ENCODE results near the gene SPDYE16.
"Not testable (repeated sequence)": the region's sequence is repeated elsewhere in the genome, so short reads cannot be mapped to it uniquely, and the experiment has no call there.

SPDYE16 gene

DNA sequence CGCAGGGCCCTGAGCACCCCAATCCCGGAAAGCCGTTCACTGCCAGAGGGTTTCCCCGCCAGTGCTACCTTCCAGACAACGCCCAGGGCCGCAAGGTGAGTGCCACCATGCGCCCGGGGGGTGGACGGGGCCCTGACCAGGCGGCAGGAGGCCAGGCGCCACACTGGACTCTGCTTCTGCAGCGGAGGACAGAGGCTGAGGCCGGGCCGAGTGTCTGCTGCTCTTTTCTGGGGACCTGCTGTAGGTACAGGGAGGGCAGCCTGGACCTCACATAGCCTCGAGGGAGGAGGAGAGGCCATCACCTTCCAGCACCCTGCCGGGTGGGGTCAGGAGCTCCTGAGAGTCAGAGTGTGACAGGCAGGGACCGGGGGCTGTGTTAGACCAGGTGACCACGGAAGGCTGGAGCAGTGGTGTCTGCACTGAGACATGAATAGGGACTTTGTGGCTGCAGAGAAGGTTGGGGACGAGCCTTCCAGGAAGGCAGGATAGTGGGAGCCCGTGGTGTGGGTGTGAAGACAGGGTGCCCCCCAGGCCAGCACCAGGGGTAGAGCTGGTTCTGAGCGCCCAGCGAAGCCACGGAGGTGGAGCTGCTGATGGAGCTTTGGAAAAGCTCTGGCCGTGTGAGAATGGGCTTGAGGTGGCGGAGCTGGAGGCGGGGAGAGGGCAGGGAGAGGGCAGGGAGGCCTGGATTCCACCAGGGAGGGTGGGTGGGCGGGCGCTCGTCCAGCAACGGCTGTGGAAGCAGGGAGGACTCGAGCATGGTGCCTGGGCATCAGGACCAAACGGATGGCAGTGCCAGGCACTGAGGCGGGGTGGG is 38.5 kb downstream of the SPDYE16 start:
- not testable (repeated sequence) for DNase-seq

DNA sequence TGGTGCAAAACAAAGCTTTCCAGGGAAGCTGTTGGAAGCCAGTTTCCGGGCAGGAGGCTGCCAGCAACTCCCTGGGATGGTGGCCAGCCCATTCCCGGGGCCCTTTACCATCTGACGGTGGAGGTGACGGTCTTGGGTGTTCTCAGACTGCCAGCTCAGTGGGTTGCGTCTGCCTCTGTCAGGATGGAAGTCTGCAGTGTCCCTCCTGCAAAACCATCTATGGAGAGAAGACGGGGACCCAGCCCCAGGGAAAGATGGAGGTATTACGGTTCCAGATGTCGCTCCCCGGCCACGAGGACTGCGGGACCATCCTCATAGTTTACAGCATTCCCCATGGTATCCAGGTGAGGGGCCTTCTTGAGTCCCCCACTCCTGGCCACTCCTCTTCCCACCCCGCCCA is 39.9 kb downstream of the SPDYE16 start:
- not testable (repeated sequence) for DNase-seq

DNA sequence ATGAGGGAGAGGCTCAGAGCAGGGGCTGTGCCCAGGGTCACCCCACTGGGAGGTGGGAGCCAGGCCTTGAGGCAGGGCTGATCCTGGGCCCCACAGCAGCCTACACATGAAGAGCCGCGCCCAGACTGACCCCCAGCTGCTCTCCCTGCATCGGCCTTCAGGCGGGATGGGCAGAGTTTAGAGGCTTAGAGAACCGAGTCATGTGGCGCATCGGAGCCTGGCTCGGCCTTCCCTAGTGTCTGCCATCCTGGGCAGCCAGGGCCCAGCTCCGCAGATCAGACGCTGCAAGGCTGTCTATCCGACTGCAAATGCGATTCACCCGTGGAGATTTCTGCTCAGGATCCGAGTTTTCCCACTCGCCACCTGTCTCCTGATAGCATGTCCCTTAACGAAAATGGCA is 40.3 kb downstream of the SPDYE16 start:
- not testable (repeated sequence) for DNase-seq

DNA sequence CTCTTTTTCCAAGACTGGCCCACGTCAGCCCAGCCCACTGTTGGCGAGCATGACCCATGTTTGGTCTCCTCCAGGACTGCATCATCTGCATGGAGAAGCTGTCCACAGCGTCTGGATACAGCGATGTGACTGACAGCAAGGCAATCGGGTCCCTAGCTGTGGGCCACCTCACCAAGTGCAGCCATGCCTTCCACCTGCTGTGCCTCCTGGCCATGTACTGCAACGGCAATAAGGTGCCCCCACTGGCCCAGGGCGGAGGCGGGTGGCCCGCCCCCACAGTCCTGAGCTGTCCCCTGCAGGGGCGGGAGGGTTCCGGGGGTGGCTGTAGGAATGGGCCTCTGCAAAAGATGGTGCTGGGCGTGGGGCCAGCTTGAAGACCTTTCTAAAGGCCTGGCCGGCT is 40.9 kb downstream of the SPDYE16 start:
- not testable (repeated sequence) for DNase-seq

DNA sequence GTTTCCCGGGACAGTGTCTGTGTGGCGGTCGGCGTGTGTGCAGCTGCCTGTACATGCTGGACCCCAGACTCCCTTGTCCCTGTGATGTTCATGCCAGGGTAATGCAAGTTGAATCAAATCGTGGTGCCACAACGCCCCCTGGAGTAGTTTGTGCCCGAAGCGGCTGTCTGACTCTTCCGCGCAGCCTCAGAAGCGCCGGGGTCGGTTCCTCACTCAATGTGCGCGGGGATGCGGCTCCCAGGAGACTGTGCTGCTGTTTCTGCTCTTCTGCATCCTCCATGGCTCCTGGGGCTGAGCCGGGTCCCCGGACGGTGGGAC is 43.2 kb downstream of the SPDYE16 start:
- not testable (repeated sequence) for DNase-seq

DNA sequence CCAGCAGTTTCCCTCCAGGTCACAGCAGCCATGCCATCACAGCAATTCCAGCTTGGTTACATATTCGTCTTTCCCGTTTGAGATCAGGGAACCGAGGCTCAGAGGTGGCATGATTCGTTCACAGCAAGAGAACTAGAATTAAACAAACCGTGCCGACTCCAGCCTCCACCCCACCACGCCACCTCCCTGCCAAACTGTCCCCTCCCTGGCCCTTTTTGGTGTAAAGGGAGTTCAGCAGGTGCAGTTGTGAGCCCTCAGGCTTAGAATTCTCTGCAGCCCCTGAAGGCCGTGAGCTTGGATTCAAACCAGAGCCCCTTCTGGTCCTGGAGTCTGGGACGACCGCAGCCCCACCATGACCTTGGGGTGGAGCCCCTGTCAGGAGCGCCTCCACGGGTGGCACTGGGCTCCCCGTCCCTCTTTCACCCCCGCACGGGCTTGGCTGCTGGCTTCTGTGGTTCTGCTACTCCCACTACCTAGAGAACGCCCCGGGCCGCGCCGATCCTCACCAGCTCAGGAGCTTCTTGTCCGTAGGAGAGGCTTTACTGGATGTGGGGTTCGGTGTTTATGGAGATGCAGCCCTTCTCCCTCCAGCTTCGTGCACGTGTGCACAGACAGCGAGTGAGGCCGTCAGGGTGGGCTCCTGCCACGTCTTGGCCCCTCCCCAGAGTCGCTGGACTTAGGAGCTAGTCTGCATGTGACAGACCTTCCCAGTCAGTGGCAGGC is 43.7 kb downstream of the SPDYE16 start:
- DNase-seq, result not testable (repeated sequence)

DNA sequence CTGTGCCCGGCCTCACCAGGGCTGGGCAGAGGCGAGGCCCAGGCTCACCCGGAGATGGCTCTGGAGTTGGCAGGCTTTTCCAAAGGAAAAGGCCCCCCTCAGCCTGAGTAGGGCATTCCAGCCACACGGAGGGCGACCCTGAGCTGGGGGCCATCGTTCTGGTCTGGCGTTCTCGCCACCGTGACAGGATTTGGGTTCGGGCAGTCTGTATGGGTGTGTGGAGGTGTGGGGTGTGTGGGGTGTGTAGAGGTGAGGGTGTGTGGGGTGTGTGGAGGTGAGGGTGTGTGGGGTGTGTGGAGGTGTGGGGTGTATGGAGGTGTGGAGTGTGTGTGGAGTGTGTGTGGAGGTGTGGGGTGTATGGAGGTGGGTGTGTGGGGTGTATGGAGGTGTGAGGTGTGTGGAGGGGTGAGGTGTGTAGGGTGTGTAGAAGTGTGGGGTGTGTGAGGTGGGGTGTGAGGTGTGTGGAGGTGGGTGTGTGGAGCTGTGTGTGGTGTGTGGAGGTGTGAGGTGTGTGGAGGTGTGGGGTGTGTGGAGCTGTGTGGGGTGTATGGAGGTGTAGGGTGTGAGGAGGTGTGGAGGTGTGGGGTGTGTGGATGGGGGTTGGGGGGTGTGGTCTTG is 44.4 kb downstream of the SPDYE16 start:
- not testable (repeated sequence) for DNase-seq

DNA sequence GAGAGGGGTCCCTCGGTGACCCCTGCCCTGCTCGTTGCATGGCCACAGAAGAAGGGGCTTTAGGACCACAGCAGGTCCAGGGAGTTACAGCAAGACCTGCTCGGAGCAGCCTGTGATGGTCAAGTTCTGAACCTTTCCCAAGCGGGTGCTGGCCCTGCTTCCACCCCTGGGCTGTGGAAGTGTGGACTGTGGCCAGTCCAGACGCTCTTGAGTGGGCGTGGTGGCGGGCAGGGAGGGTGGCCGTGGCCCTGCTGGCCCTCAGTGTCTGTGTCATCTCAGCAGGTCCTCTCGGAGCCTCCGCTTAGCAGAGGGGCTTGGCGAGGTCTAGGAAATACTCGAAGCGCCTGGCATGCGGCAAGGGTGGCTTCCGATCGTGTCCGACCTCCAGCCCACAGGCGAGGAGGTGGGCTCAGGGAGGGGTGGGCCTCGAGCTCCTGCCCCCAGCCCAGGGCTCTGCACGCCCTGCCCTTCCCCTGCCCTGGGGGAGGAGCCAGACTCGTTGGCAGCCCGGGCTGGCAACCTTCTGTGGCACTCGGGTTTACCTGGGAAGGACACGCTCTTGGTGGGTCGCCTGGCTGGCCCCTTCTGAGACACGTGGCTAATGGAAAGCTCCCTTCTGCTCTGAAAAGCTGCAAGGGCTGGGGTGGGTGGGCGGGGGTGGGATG is 45.0 kb downstream of the SPDYE16 start:
- DNase-seq, result not testable (repeated sequence)

DNA sequence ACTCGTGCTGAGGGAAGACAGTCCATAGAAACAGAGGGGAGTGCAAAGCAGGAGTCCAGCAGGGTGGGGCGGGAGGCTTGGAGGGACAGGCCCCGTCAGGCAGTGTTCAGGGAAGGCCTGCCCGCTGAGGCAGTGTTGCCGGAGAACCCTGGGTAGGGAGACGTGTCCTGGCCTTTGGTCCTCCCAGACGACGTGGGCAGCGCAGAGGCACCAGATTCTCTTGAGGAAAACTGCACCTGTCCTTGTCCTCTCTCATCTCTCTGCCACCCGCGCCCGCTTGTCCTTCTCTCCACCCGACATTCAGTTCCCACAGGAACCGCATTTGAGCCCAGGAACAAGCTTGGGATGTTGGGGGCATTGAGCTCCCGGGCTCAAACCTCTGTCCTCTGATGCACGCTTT is 47.4 kb downstream of the SPDYE16 start:
- DNase-seq, result not testable (repeated sequence)

DNA sequence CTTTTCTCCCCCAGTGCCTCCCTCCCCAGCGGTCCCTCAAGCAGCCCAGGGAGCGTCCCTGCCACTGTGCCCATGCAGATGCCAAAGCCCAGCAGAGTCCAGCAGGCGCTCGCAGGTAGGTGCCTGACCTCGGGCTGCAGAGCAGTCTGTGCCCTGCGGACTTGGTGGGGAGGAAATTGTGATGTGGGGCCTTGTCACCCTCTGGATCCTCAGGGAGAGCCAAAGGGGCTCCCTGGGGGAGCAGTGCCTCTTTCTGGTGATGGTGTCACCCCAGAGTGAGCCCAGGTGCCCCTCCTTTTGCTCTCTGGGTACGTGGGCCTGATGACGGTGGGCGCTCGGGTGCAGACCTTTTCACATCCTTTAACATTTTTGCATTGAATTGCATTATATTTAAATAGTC is 51.0 kb downstream of the SPDYE16 start:
- not testable (repeated sequence) for DNase-seq

DNA sequence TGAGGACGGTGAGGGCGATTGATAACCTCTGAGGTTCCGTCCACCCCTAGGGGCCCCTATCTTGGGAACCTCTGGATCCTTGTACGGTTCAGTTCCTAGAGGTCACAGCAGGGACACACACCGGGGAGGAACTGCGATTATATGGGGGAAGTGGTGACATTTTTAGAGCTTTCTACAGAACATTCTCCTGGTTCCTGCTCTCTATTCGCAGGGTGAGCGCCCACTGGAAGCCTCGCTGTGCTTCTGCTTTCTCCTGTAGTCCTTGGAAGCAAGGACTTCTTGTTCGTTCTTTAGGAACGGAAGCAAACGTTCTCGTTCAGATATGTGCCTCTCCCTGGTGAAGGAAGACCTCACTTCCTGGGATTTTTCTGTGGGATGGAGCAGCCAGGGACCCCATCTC is 55.1 kb downstream of the SPDYE16 start:
- not testable (repeated sequence) for DNase-seq

DNA sequence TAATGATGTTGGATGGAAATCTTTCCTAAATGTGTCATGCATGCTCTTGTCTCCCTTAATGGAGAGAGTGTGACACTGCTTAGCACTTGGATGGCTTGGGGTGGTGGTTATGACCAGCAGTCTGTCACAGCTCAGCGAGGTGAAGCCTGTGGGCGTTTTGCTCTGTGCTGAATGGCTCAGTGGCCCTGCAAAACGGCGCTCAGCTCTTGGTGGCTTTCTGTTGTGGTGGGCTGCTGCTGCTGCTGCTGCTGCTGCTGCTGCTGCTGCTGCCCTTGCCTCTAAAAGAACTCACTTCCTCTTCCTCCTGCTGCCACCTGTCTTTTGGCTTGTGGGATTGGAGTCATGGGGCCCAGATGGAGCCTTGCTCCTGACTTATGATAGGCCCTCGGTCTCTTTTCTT is 56.5 kb downstream of the SPDYE16 start:
- DNase-seq, result not testable (repeated sequence)

DNA sequence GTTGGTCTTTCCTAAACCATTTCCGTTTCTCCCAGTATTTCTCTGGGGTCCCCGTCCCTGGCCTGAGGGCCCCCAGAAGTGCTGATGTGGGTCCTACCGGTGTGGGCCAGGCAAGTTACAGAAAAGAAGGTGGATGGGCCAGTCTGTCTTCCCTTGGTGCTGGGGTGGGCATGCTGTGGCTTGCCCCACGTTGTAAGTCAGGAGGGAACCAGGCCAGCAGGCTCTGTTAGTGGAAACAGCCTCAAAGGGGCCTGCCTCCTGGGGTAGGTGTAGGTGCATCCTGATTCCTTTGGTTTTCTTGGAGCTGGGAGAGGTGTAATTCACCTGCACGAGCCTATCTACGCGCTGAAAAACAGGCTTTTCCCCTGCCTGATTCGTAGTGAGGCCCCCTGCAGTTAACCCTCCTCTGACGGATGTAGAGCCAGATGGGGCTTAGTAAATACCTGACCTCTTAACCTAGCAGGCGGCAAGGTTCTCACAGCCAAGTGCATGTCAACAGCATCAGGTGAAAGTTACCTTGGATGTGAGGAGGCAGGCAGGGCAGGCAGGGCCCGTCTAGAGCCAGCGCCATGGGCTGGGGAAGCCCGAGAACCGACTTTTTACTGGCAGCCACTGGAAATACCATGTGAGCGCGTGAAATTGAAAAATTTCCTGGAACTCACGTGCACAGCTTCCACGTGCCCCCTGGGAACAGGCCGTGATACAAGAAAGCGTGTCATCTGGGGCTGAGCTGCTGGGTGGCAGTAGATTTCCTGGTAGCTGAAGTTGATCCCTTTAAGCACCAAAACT is 57.1 kb downstream of the SPDYE16 start:
- DNase-seq, result not testable (repeated sequence)

DNA sequence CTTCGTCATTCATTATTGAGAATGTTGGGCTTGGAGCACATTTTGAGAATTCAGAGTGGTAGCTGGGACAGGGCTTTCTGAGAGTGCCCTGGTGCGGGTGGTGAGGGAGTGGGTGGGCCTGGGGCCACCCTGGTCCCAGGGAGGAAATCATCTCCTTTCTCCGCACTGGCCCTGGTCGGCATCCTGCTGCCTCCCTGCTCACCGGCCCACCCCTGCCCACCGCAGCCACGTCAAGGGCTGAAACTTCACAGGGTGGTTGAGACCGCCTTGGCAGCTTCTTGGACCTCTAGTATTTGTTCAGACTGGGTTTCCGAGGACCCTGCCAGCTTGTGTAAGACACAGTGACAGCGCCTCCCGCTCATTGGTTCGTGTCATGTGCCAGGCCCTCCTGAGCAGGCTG is 58.6 kb downstream of the SPDYE16 start:
- DNase-seq, result not testable (repeated sequence)

DNA sequence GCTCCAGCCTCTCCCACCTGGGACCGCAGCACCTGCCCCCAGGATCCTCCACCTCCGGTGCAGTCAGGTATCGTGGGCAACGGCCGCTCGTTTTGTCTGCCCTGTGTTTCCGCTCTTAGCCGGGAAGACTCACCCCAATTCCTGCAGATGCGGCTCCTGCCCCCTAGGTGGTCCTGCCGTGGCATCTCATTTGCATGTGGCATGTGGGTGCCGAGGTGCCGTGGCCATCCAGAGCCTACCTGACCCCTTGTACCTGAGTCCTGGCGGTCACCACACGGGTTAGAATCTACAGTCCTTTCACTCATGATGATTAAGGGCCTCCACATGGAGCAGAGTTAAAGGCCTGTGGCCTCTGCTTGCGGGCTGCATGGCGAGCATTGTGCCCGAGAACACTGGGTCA is 60.0 kb downstream of the SPDYE16 start:
- DNase-seq, result not testable (repeated sequence)

DNA sequence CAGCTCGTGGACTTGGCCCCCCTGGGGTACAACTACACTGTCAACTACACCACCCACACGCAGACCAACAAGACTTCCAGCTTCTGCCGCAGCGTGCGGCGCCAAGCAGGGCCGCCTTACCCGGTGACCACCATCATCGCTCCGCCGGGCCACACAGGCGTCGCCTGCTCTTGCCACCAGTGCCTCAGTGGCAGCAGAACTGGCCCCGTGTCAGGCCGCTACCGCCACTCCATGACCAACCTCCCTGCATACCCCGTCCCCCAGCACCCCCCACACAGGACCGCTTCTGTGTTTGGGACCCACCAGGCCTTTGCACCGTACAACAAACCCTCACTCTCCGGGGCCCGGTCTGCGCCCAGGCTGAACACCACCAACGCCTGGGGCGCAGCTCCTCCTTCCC is 60.4 kb downstream of the SPDYE16 start:
- not testable (repeated sequence) for DNase-seq

Measured in activated T-cell treated with anti-CD3 and anti-CD28 coated beads, Interleukin-2, amount 50 U/mL, for 1 hour (primary cell).